Measurements from ENCODE around the gene ARMH4. TPM values are rescaled to one million over a fixed set of nuclear protein-coding genes. Genes with fewer than 3 reads are reported as not detected.

The ARMH4 gene
- total and polyA plus RNA-seq, 12 donors = 1.3 to 13.1 (median 8.5) TPM

DNA sequence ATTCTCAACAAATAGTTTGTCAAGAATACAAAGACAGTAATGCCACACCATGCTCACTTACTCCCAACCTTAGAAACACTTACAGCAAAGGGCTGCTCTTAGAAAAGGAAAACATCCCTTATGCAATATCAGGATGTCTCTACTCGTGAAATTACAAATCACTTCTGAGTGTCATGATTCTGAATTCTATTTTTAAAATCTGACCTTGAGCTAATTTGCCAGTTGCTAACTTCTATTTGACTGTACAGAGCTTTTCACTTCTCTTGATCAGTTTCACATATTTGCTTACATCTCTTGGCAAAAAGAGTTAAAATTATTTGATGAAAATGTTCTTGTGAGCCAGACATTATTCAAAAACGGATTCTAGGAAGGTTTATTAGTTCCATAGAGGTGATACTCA, 149.4 kb downstream of the ARMH4 start:
- Histone ChIP-seq H3K27ac (no peak overlapping the region), H3K4me1 (no peaks in the 10 kb centered on the region), H3K27me3 (no peaks in the 10 kb centered on the region), H3K36me3 (peaks cover 0 to 16% (median 0%) of the 10 kb centered on the region in 9 donors), H3K9me3 (no peaks in the 10 kb centered on the region), H3K4me3 (no peak overlapping the region)
- no peak for TF ChIP-seq CTCF (IDR thresholded peaks at IDR 0.05)
- intact Hi-C loops (cut with DNase I) = no loop called here
- ATAC-seq = no peak
- 46 to 55% methylated on average over 2 of the region's 2 CpGs for WGBS, 2 donors
- DNase-seq = no peak

DNA sequence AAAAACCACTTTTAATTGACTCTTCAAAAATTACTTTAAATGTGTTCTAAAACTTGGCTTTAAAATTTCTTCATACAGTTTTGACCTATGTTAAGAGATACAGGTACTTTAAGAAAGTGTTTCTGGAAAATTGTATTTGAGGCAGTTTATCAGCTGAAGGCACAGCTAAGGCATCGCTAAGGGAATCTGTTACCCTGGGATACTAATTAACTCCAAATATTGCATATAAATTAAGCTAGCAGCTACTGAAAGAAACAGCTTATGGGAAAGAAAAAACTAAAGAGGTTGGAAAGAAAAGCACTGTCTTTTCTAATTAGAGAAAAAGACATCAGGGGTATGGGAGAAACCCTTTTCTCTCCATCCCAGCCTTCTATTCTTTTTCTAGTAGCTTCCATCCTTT, 152.0 kb downstream of the ARMH4 start:
- H3K9me3 ChIP-seq = no peaks in the 10 kb centered on the region
- H3K4me3 ChIP-seq = no peak overlapping the region
- DNase-seq (no peak), ATAC-seq (no peak)
- H3K27me3 ChIP-seq = no peaks in the 10 kb centered on the region
- intact Hi-C loops (cut with DNase I) = no loop called here
- WGBS, 2 donors = 93 to 95% methylated on average over 1 of the region's 1 CpG
- H3K27ac ChIP-seq = no peak overlapping the region
- no peaks in the 10 kb centered on the region for H3K4me1 ChIP-seq
- no peak for TF ChIP-seq CTCF (IDR thresholded peaks at IDR 0.05)
- H3K36me3 ChIP-seq = peaks cover 0 to 16% (median 0%) of the 10 kb centered on the region in 9 donors

DNA sequence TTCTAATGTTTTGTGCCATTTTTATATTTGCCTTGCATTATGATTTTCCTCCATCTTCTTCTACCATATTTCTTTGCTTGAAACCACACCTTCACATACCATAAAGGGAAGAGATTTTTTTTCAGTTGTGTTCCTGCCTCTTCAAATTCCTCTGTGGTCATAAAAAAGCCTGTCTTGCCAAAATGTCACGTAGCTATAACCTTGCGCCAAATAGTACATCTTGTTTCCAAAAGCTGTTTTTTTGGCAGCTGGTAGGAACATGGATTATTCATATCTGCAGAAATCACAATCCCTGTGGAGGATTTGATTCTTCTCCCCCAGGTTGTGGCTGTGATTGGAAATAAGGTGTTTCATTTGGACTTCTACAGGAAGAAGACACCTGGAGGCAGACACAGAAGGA, 152.5 kb downstream of the ARMH4 start:
- Histone ChIP-seq H3K36me3 (peaks cover 0 to 14% (median 0%) of the 10 kb centered on the region in 9 donors), H3K4me3 (no peak overlapping the region), H3K27ac (no peak overlapping the region), H3K27me3 (no peaks in the 10 kb centered on the region), H3K4me1 (no peaks in the 10 kb centered on the region), H3K9me3 (no peaks in the 10 kb centered on the region)
- ATAC-seq (no peak), DNase-seq (no peak)
- WGBS, 2 donors = 81 to 85% methylated on average over 2 of the region's 2 CpGs
- intact Hi-C loops (cut with DNase I) = no loop called here
- no peak for TF ChIP-seq CTCF (IDR thresholded peaks at IDR 0.05)

DNA sequence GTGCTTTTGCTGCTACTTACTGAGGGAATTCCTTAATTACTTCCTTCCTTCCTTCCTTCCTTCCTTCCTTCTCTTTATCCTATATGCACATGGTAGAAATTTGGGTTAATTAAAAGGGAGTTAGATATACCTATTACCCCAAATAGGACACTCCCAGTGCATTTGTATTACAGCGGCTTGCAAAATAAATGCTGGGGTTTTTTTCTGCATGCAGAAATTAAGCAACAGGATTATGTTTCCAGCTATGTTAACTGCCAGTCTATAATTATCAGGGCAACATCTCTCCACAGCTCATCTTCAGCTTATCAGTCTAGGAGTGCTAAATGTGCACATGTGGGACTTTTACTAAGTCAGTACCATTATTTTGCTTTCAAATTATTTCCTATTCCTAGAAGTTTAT, 153.2 kb downstream of the ARMH4 start:
- no peak overlapping the region for H3K27ac ChIP-seq
- H3K36me3 ChIP-seq = peaks cover 0 to 6% (median 0%) of the 10 kb centered on the region in 9 donors
- ATAC-seq (no peak), DNase-seq (no peak)
- no peak overlapping the region for H3K4me3 ChIP-seq
- no peaks in the 10 kb centered on the region for H3K9me3 ChIP-seq
- no peak for TF ChIP-seq CTCF (IDR thresholded peaks at IDR 0.05)
- no peaks in the 10 kb centered on the region for H3K27me3 ChIP-seq
- intact Hi-C loops (cut with DNase I) = no loop called here
- H3K4me1 ChIP-seq = no peaks in the 10 kb centered on the region
- WGBS, 2 donors = 34 to 39% methylated on average over 1 of the region's 1 CpG
